Endothelial cell of umbilical vein (primary cell): Measurements from ENCODE around the gene FGD6. TPM values are rescaled to one million over a fixed set of nuclear protein-coding genes. Genes with fewer than 3 reads are reported as not detected.

Experiments
- BruUV-seq: library from RNA; stranded (reverse); fragments of 400-500 nt; replicated peaks from 2 replicates; lab custom pipeline; 2021; lab: Mats Ljungman, UMichigan
- CTCF ChIA-PET: fragments of 300-600, 350-600 bp; sonication (Branson Sonifier 250); formaldehyde crosslinking; loops from one replicate; lab custom pipeline; 2021; ENCODE audit warnings: antibody characterized with exemption, inconsistent platforms; lab: Charles Lee
- POLR2A ChIA-PET: fragments of 300-600, 350-600 bp; sonication (Branson Sonifier 250); formaldehyde crosslinking; loops from one replicate; lab custom pipeline; 2021; ENCODE audit warnings: antibody characterized with exemption, inconsistent platforms; lab: Charles Lee
- DNase-seq: peaks from one replicate; pipeline ENCODE4 v3.0.0-alpha.2; 2011; ENCODE audit warnings: low read depth, low spot score
- FAIRE-seq: peaks from 2 replicates; lab custom pipeline; 2011; peaks lifted over from hg19 to GRCh38; lab: Jason Lieb, UNC
- H2AFZ ChIP-seq: 2 replicates; pipeline ENCODE4 v1.6.0; 2012; ENCODE audit warnings: low read depth, low read length, control low read depth, inconsistent platforms
- H3K27ac ChIP-seq: 2 replicates; pipeline ENCODE4 v1.5.1; 2011; ENCODE audit warnings: low read depth, mild to moderate bottlenecking, control low read depth, low read length, moderate library complexity; ENCODE audit not compliant: insufficient read depth
- H3K27me3 ChIP-seq, 2 experiments: 2 replicates each; pipeline versions ENCODE4 v1.6.0 to v1.6.1; 2011; ENCODE audit warnings: low read length in 2 of 2, mixed read lengths in 1 of 2; ENCODE audit not compliant: control insufficient read depth in 2 of 2, insufficient read depth in 2 of 2
- H3K36me3 ChIP-seq, 2 experiments: 2 replicates in 1 of 2; 3 replicates in 1 of 2; pipeline ENCODE4 v1.5.1; 2011; ENCODE audit warnings: low read length in 2 of 2, mild to moderate bottlenecking in 1 of 2, moderate library complexity in 1 of 2; ENCODE audit not compliant: control insufficient read depth in 2 of 2, insufficient read depth in 2 of 2; ENCODE audit errors: extremely low read depth in 1 of 2
- H3K4me1 ChIP-seq: 3 replicates; pipeline ENCODE4 v1.5.1; 2011; ENCODE audit warnings: mild to moderate bottlenecking, low read length; ENCODE audit not compliant: control insufficient read depth, insufficient read depth; ENCODE audit errors: extremely low read depth
- H3K4me2 ChIP-seq: 2 replicates; pipeline ENCODE4 v1.6.1; 2011; ENCODE audit warnings: low read length, control low read depth, mixed read lengths; ENCODE audit not compliant: insufficient read depth
- H3K4me3 ChIP-seq, 3 experiments: fragments of 200-600 bp in 1 of 3; sonication (generic), shearing (Covaris generic) in 1 of 3; replicated peaks in 1 of 3; 2 replicates each; pipeline ENCODE4 v1.5.1; 2011 to 2016; ENCODE audit warnings: control low read depth in 3 of 3, low read length in 3 of 3, mild to moderate bottlenecking in 2 of 3, inconsistent platforms in 1 of 3, low read depth in 1 of 3, moderate library complexity in 1 of 3; ENCODE audit not compliant: insufficient read depth in 1 of 3
- H3K79me2 ChIP-seq: 2 replicates; pipeline ENCODE4 v1.6.0; 2012; ENCODE audit warnings: low read length, inconsistent platforms; ENCODE audit not compliant: control insufficient read depth, insufficient read depth
- H3K9ac ChIP-seq: replicated peaks from 2 replicates; pipeline ENCODE3; 2011; ENCODE audit warnings: low read length, control low read depth; ENCODE audit not compliant: insufficient read depth; ENCODE audit errors: extremely low read depth
- H3K9me1 ChIP-seq: replicated peaks from 3 replicates; pipeline ENCODE4 v1.6.0; 2011; ENCODE audit warnings: mild to moderate bottlenecking, low read length; ENCODE audit not compliant: control insufficient read depth, insufficient read depth; ENCODE audit errors: extremely low read depth
- H3K9me3 ChIP-seq: replicated peaks from 2 replicates; pipeline ENCODE4 v1.5.1; 2012; ENCODE audit warnings: low read length, inconsistent platforms; ENCODE audit not compliant: control insufficient read depth, insufficient read depth
- H4K20me1 ChIP-seq: replicated peaks from 2 replicates; pipeline ENCODE3; 2011; ENCODE audit warnings: mild to moderate bottlenecking, low read length; ENCODE audit not compliant: control insufficient read depth, insufficient read depth; ENCODE audit errors: extremely low read depth
- EZH2 ChIP-seq: IDR thresholded peaks from 2 replicates; pipeline ENCODE4 v1.6.1; 2012; ENCODE audit warnings: borderline replicate concordance, low read depth, mild to moderate bottlenecking, moderate library complexity, low read length, inconsistent platforms; ENCODE audit not compliant: severe bottlenecking
- FOS ChIP-seq: IDR thresholded peaks from 2 replicates; pipeline ENCODE4 v1.6.1; 2011; ENCODE audit warnings: mild to moderate bottlenecking, low read length, moderate library complexity, borderline replicate concordance; ENCODE audit not compliant: insufficient read depth
- GATA2 ChIP-seq: IDR thresholded peaks from 2 replicates; pipeline ENCODE4 v1.7.0; 2011; ENCODE audit warnings: low read depth, mild to moderate bottlenecking, moderate library complexity, mixed read lengths, low read length; ENCODE audit not compliant: insufficient read length, insufficient read depth
- JUN ChIP-seq: IDR thresholded peaks from 2 replicates; pipeline ENCODE4 v1.6.1; 2011; ENCODE audit warnings: borderline replicate concordance, low read depth; ENCODE audit not compliant: insufficient read length, insufficient read depth
- MYC ChIP-seq: IDR thresholded peaks from one replicate; pipeline ENCODE4 v1.6.1; 2011; ENCODE audit warnings: mild to moderate bottlenecking, low read depth, low read length
- POLR2AphosphoS5 ChIP-seq: IDR thresholded peaks from 2 replicates; pipeline ENCODE4 v1.6.1; 2012; ENCODE audit warnings: low read depth, mild to moderate bottlenecking, control low read depth, low read length, moderate library complexity; ENCODE audit not compliant: insufficient read depth
- dilution Hi-C: fragments of 300-500 bp; cut with MboI; formaldehyde crosslinking; loops from one replicate; pipeline ENCODE4 v1.15.0; 2019; ENCODE audit warnings: low sequenced_read_pairs; ENCODE audit not compliant: extremely low pct_ligation_motif_present
- intact Hi-C: fragments of 100-400 bp; cut with micrococcal nuclease; formaldehyde crosslinking; loops from one replicate; pipeline ENCODE4 v1.10.0; 2022
- polyA plus RNA-seq, 4 experiments: library from polyadenylated mRNA; depleted of rRNA in 3 of 4; stranded (reverse) in 3 of 4; unstranded in 1 of 4; fragments of >200 nt; gene quantifications; 2 replicates each; pipeline versions ENCODE4 v1.2.1 to v1.2.3, GENCODE V29; 2011 to 2012; ENCODE audit warnings: missing spikeins in 1 of 4
- total RNA-seq: library from RNA; stranded (reverse); gene quantifications from 2 replicates; pipeline ENCODE4 v1.2.3, GENCODE V29; 2021

The FGD6 gene
- total and polyA plus RNA-seq, 2 donors (not counting 3 experiments of a cell fraction or from before 2014, with no cell fraction given), result 5.9 to 14.0 TPM

- no peaks in the 10 kb centered on the region for H4K20me1 ChIP-seq
- H3K36me3 ChIP-seq, result peaks cover 0 to 3% of the 10 kb centered on the region in 2 experiments
- H2AFZ ChIP-seq, result no peak overlapping the region
- FAIRE-seq, result no peak
- no peak overlapping the region for H3K27ac ChIP-seq
- H3K9me3 ChIP-seq, result no peaks in the 10 kb centered on the region
- H3K9me1 ChIP-seq, result no peaks in the 10 kb centered on the region
- intact Hi-C loops (no loop called here), dilution Hi-C loops (no loop called here)
- TF ChIP-seq EZH2 (no peak), MYC (no peak), FOS (no peak), JUN (no peak), POLR2AphosphoS5 (no peak), GATA2 (no peak)
- no TSS peak for BruUV-seq
- H3K79me2 ChIP-seq, result no peaks in the 10 kb centered on the region
- H3K4me1 ChIP-seq, result peaks cover 14% of the 10 kb centered on the region
- ChIA-PET POLR2A (no interaction called here), CTCF (interaction anchor here (0.6 to 3.9 kb wide), 9 partner anchors 10 to 451 kb away, joined by 3 to 21 read pairs (median 3); partner anchors contain the start of genes FGD6, NR2C1 and VEZT)
- H3K4me2 ChIP-seq, result peak overlapping the region; percentile 40
- no peaks in the 10 kb centered on the region for H3K27me3 ChIP-seq
- no peak overlapping the region for H3K4me3 ChIP-seq
- no peak for DNase-seq
- peak overlapping the region; percentile 0 for H3K9ac ChIP-seq
Measured at GRCh38 chr12:95083471-95083870, 133.8 kb downstream of the FGD6 start.

GRCh38 chr12:95077341-95077740 lies 139.9 kb downstream of the FGD6 start:
- intact Hi-C loops, result no loop called here
- dilution Hi-C loops, result no loop called here
- H3K27me3 ChIP-seq, result no peaks in the 10 kb centered on the region
- FAIRE-seq (peak; percentile 48), DNase-seq (no peak)
- TF ChIP-seq GATA2 (no peak), FOS (no peak)
- H3K9me3 ChIP-seq, result no peaks in the 10 kb centered on the region
- no peak overlapping the region for H3K4me3 ChIP-seq
- H3K4me2 ChIP-seq, result no peak overlapping the region
- peaks cover 4% of the 10 kb centered on the region for H3K79me2 ChIP-seq
- H3K27ac ChIP-seq, result no peak overlapping the region
- no peaks in the 10 kb centered on the region for H3K36me3 ChIP-seq
- no peaks in the 10 kb centered on the region for H4K20me1 ChIP-seq
- H3K4me1 ChIP-seq, result peaks cover 1% of the 10 kb centered on the region
- BruUV-seq, result no TSS peak
- H3K9ac ChIP-seq, result no peak overlapping the region
- H3K9me1 ChIP-seq, result no peaks in the 10 kb centered on the region
- H2AFZ ChIP-seq, result no peak overlapping the region
- CTCF ChIA-PET, result interaction anchor here (0.9 to 1.0 kb wide), 2 partner anchors 10 to 344 kb away, joined by 3 read pairs; no protein-coding TSS in a partner anchor
- POLR2A ChIA-PET, result interaction anchor here (0.8 kb wide), 1 partner anchor 10 kb away, joined by 3 read pairs; no protein-coding TSS in a partner anchor
